HCT116 (cell line): Measurements from ENCODE around the gene BEND5.
A peak's percentile ranks its signal among the peaks of the same experiment; 100 is the strongest.

Source experiments
- EZH2 ChIP-seq: fragments of 200-600 bp; sonication (generic); IDR thresholded peaks from 2 replicates; pipeline ENCODE4 v1.6.1; 2017; ENCODE audit warnings: antibody characterized with exemption, mixed run types
- EZH2phosphoT487 ChIP-seq: fragments of 200-600 bp; IDR thresholded peaks from 2 replicates; pipeline ENCODE4 v1.6.1; 2018; ENCODE audit warnings: antibody characterized with exemption, borderline replicate concordance
- POLR2A ChIP-seq: IDR thresholded peaks from 2 replicates; pipeline ENCODE4 v1.7.0; 2011; ENCODE audit warnings: borderline replicate concordance; ENCODE audit not compliant: insufficient read depth, insufficient read length; ENCODE audit errors: extremely low read depth
- TF ChIP-seq, protein P1 (sequence below), 3 experiments: fragments of 200-600 bp in 1 of 3; sonication (generic) in 1 of 3; IDR thresholded peaks in 2 of 3; conservative IDR thresholded peaks in 1 of 3; 2 replicates each; pipeline ENCODE4 v1.5.1; 2012 to 2017; ENCODE audit warnings: low read depth in 2 of 3, low read length in 2 of 3, antibody characterized with exemption in 1 of 3, borderline replicate concordance in 1 of 3, control low read depth in 1 of 3, mild to moderate bottlenecking in 1 of 3, mixed read lengths in 1 of 3, mixed run types in 1 of 3, moderate library complexity in 1 of 3; ENCODE audit not compliant: insufficient read depth in 1 of 3
- TF ChIP-seq, protein P2 (sequence below): IDR thresholded peaks from 2 replicates; pipeline ENCODE4 v1.6.1; 2012

DNA sequence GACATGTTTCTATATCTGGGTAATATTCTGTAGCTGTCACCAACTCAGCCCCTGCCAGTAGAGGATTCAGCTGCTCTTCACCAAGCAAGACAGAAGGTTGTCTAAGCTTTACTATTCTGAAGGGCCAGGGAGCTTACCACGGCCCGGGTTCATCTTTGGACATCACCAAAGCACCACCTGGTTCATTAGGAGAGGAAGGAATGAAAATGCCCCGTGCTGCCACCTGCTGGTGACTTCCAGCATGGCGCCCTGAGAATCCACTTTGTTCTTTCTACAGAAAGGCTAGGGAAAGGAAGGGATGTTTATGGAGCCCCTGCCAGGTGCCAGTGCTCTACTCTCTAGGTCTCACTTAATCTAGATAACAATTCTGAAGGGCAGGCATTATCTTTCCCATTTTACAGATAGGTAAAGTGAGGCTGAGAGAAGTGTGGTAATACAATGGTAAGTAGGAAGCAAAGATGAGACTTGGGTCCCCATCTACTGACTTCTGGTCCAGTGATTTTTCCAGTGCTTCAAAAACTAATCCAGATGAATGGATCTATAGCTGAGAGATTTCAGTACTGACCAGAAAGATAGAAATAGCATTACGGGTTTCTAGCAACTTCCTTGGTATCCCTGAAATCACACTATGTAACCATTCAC lies 79.5 kb downstream of the BEND5 start:
- TF ChIP-seq, protein P1, sequence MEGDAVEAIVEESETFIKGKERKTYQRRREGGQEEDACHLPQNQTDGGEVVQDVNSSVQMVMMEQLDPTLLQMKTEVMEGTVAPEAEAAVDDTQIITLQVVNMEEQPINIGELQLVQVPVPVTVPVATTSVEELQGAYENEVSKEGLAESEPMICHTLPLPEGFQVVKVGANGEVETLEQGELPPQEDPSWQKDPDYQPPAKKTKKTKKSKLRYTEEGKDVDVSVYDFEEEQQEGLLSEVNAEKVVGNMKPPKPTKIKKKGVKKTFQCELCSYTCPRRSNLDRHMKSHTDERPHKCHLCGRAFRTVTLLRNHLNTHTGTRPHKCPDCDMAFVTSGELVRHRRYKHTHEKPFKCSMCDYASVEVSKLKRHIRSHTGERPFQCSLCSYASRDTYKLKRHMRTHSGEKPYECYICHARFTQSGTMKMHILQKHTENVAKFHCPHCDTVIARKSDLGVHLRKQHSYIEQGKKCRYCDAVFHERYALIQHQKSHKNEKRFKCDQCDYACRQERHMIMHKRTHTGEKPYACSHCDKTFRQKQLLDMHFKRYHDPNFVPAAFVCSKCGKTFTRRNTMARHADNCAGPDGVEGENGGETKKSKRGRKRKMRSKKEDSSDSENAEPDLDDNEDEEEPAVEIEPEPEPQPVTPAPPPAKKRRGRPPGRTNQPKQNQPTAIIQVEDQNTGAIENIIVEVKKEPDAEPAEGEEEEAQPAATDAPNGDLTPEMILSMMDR (IDR thresholded peaks at IDR 0.05 in 2 of 3, conservative IDR thresholded peaks at IDR 0.05 in 1 of 3; ENCODE audit: borderline replicate concordance in 1 of 3, insufficient read depth in 1 of 3, low read depth in 2 of 3, low read length in 2 of 3) = peak; percentile 51 to 93 (median 92)
- TF ChIP-seq EZH2 (no peak), POLR2A (no peak), EZH2phosphoT487 (no peak)
- TF ChIP-seq, protein P2, sequence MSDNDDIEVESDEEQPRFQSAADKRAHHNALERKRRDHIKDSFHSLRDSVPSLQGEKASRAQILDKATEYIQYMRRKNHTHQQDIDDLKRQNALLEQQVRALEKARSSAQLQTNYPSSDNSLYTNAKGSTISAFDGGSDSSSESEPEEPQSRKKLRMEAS = no peak
